SH-SY5Y (cell line): ENCODE measurements around the gene DIS3L2.

Source experiments
- GATA2 ChIP-seq: IDR thresholded peaks from 2 replicates; pipeline ENCODE4 v1.6.1; 2011; ENCODE audit warnings: mild to moderate bottlenecking, low read depth, low read length
- GATA3 ChIP-seq: IDR thresholded peaks from 2 replicates; pipeline ENCODE4 v1.6.1; 2011; ENCODE audit warnings: low read depth, mild to moderate bottlenecking, low read length, moderate library complexity

DNA sequence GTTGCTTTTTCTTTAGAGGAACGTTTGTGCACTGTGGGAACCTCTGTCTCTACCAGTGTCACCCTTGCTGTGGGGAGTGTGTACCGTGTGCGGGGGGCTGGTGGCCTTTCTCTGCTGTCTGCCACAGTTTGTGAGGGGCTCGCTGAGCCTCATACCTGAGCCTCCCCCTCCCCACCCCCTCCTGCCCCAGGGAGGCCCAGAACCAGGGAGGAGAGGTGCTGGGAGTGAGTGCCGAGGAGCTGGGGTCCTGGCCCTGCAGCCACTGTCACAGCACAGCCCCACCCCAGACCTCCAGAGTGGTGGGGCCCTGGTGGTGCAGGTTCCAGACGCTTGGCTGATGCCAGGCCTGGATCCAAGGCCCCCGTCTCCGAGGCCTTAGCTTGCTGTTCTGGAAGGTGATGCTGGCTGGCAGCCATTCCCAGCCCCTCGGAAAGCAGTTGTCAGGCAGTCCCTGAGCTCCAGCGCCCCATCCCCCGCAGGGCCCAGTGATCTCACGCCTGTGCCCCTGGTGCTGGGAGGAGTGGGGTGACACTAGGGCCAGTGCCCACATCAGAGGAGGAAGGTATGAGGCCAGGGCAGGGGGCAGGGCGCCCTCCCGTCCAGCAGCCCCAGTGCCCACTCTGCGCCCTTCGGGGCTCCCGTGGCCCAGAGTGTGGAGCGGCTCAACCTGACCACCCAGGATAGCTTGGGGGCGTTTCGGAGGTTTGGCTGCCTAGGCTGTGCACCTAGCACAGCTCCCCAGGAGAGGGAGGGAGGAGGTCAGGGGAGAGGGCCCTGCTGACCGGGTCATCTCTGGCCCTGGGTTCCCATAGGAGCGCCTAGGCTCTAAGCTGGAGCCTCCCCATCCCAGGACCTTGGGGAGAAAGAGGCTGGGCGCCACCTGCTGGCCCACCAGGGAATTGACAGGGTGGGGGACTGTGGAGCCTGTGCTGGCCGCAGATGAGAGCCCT, 364.1 kb downstream of the DIS3L2 start:
- no peak for TF ChIP-seq GATA3
- no peak for TF ChIP-seq GATA2
